Aorta (tissue), 5 donors: Measurements from ENCODE around the gene FRYL. TPM values are rescaled to one million over a fixed set of nuclear protein-coding genes. Genes with fewer than 3 reads are reported as not detected.
"Not testable (repeated sequence)": the region's sequence is repeated elsewhere in the genome, so short reads cannot be mapped to it uniquely, and the experiment has no call there.

ENCODE experiments used
- ATAC-seq: fragments of 200-7000 bp; cut with Tn5 transposase; one replicate; pipeline ENCODE4 v1.9.1; 2022; ENCODE audit warnings: moderate library complexity; ENCODE audit not compliant: low FRiP score
- DNase-seq, 2 donors: peaks; one replicate each; pipeline ENCODE4 v3.0.0-alpha.2; 2020
- H3K27ac ChIP-seq, 2 donors: one replicate each; pipeline ENCODE4 v1.5.1; 2013; ENCODE audit warnings: low read length in 2 of 2, mild to moderate bottlenecking in 2 of 2, moderate library complexity in 2 of 2, control low read depth in 1 of 2, inconsistent platforms in 1 of 2, low read depth in 1 of 2
- H3K27me3 ChIP-seq, 2 donors: one replicate each; pipeline ENCODE4 v1.6.1; 2013; ENCODE audit warnings: control low read depth in 1 of 2, low read length in 1 of 2, mild to moderate bottlenecking in 1 of 2, moderate library complexity in 1 of 2; ENCODE audit not compliant: insufficient read depth in 2 of 2, control insufficient read depth in 1 of 2
- H3K36me3 ChIP-seq, 2 donors: one replicate each; pipeline ENCODE4 v1.6.1; 2013; ENCODE audit warnings: control low read depth in 1 of 2, low read length in 1 of 2, mild to moderate bottlenecking in 1 of 2; ENCODE audit not compliant: insufficient read depth in 2 of 2, control insufficient read depth in 1 of 2
- H3K4me1 ChIP-seq, 2 donors: one replicate each; pipeline ENCODE4 v1.6.1; 2013; ENCODE audit warnings: low read length in 2 of 2, control low read depth in 1 of 2, mild to moderate bottlenecking in 1 of 2, moderate library complexity in 1 of 2; ENCODE audit not compliant: insufficient read depth in 2 of 2, control insufficient read depth in 1 of 2
- H3K4me3 ChIP-seq, 2 donors: one replicate each; pipeline ENCODE4 v1.5.1; 2013; ENCODE audit warnings: low read length in 2 of 2, control low read depth in 1 of 2, mild to moderate bottlenecking in 1 of 2
- H3K9me3 ChIP-seq: one replicate; pipeline ENCODE4 v1.6.1; 2013; ENCODE audit warnings: mild to moderate bottlenecking, low read length; ENCODE audit not compliant: control insufficient read depth
- WGBS, 2 donors: extraction: QIAGEN DNeasy Blood & Tissue Kit; methylation state at CpG; one replicate each; pipeline ENCODE4 v1.1.7; 2013; 5-methylcytosine and 5-hydroxymethylcytosine counted together
- intact Hi-C, 2 donors: fragments of 100-400 bp; cut with DNase I; formaldehyde crosslinking; loops; one replicate each; pipeline versions ENCODE4 v1.14.2 to v1.15.0; 2022
- long read RNA-seq, 2 donors: library from polyadenylated mRNA; unstranded; transcript quantifications; one replicate each; pipeline ENCODE4 v2.0.0, GENCODE V29; 2020 to 2021
- polyA plus RNA-seq, 2 donors: library from polyadenylated mRNA; stranded (reverse); fragments of 200-250 nt; gene quantifications; one replicate each; pipeline ENCODE4 v1.2.3, GENCODE V29; 2013
- total RNA-seq, 2 donors: library from RNA; stranded (reverse); fragmentation: NEBNext Ultra II Directional; extraction: Animal tissue kit (Norgen Biotek cat#: 25700); gene quantifications; one replicate each; pipeline ENCODE4 v1.2.1, GENCODE V29; 2021
- donor health status: healthy with polysubstance abuse.
- donor health status: Bipolar disorder and iron deficiency.
- donor health status: DM: no; HTN: no; CAD: no.
- donor health status: DM: no; HTN: no; CAD: no.
- donor health status: DM: yes; HTN: yes; CAD: no.

FRYL gene
- total RNA-seq: 100 to 1,000 TPM; 141 TPM
- polyA plus RNA-seq: 10 to 100 TPM; 12.8 to 30.8 TPM
- long read RNA-seq, donor 1, partial matches to known transcripts: 41 of 74 reads
- long read RNA-seq, donor 1, other reads (novel, unspliced or antisense): 32 of 74 reads
- long read RNA-seq, donor 2, partial matches to known transcripts: 12 of 33 reads
- long read RNA-seq, donor 2, other reads (novel, unspliced or antisense): 21 of 33 reads

DNA sequence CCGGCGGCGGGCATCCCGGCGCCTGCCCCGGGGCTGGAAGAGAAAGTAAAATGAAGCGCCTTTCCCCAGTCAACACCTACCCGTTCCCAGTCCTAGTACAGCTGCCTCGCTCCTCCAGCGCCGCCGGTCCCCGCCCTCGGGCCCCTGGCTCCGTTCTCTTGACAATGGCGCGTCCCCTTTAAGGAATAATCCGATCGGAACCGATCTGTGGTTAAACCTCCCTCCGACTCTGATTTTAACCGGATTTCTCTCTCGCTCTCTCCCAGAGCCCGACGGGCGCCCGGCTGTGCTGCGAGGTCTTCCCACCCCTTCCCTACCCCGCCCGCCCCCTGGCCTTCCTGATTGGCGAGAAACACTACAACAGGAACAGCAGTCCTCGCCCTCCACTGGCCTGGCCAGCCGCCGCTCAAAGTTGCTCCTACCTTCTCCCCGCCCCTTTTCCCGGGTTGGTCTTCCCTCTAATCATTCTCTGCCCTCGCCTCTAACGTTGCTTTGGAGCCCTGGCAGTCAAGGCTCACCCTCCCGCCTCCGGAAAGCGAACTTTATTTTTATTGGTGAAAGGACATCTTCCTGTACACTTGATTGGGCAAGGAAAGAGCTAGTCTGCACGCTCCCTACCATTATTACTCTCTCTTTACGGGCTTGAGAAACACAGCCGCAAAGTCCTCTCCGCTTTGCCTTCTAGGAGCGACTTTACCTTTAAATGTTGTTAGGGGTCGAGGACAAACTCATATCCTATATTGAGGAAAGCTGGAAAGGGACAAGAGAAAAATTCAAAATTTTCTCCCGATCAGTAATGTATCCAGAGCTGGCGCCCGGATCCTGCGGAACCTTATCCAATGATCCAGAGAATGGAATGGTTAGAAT is at the start of gene FRYL:
Gene FRYL, minus strand, starts transcription at position 282 of the 867 bp plus-strand sequence. CDS start 145,869 bp downstream, outside the sequence.
- 0% methylated on average over 51 of the region's 51 CpGs for WGBS, 2 donors
- Histone ChIP-seq H3K27me3 (no peaks in the 10 kb centered on the region), H3K4me1 (peaks cover 0 to 3% of the 10 kb centered on the region in 2 donors), H3K27ac (peak within 1 kb of the TSS; percentile 88 to 93), H3K4me3 (peak within 1 kb of the TSS; percentile 82 to 99), H3K36me3 (no peaks in the 10 kb centered on the region), H3K9me3 (no peaks in the 10 kb centered on the region)
- intact Hi-C loops: loop anchor here (2.0 to 10.0 kb wide), 6 partner anchors 21 to 198 kb away; partner anchors contain the start of genes OCIAD1 (in 2 of the 2) and OCIAD2 (in 1 of the 2)
- ATAC-seq (peak; percentile 97), DNase-seq (peak; percentile 100)

- Histone ChIP-seq H3K4me1 (peaks cover 0 to 3% of the 10 kb centered on the region in 2 donors), H3K27ac (no peak overlapping the region), H3K9me3 (no peaks in the 10 kb centered on the region), H3K4me3 (no peak overlapping the region), H3K36me3 (no peaks in the 10 kb centered on the region), H3K27me3 (no peaks in the 10 kb centered on the region)
- WGBS, 2 donors: 91 to 95% methylated on average over 5 of the region's 5 CpGs
- intact Hi-C loops: no loop called here
- ATAC-seq (no peak), DNase-seq (no peak)
Observed at GRCh38 chr4:48827622-48828021, 47.5 kb upstream of the FRYL start.

DNA sequence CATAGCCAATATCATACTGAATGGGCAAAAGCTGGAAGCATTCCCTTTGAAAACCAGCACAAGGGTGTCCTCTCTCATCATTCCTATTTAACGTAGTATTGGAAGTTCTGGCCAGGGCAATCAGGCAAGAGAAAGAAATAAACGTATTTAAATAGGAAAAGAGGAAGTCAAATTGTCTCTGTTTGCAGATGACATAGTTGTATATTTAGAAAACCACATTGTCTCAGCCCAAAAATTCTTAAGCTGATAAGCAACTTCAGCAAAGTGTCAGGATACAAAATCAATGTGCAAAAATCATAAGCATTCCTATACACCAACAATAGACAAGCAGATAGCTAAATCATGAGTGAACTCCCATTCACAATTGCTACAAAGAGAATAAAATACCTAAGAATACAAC is 41.4 kb upstream of the FRYL start:
- H3K9me3 ChIP-seq, H3K27me3 ChIP-seq, H3K4me1 ChIP-seq, DNase-seq, H3K4me3 ChIP-seq, H3K27ac ChIP-seq, intact Hi-C loops, ATAC-seq, H3K36me3 ChIP-seq: not testable (repeated sequence)
- WGBS, 2 donors: 69 to 79% methylated on average over 2 of the region's 2 CpGs

- Histone ChIP-seq H3K27ac (no peak overlapping the region), H3K36me3 (no peaks in the 10 kb centered on the region), H3K27me3 (no peaks in the 10 kb centered on the region), H3K4me1 (no peaks in the 10 kb centered on the region), H3K9me3 (no peaks in the 10 kb centered on the region), H3K4me3 (no peak overlapping the region)
- intact Hi-C loops: no loop called here
- DNase-seq: no peak
- 84 to 89% methylated on average over 6 of the region's 6 CpGs for WGBS, 2 donors
- ATAC-seq: no peak
Observed at GRCh38 chr4:48816971-48817370, 36.9 kb upstream of the FRYL start.

- H3K9me3 ChIP-seq, ATAC-seq, DNase-seq, H3K27ac ChIP-seq, intact Hi-C loops, H3K4me1 ChIP-seq, H3K36me3 ChIP-seq, H3K27me3 ChIP-seq, H3K4me3 ChIP-seq: not testable (repeated sequence)
- WGBS, 2 donors: 77 to 80% methylated on average over 7 of the region's 7 CpGs
Observed at GRCh38 chr4:48816297-48816696, 36.2 kb upstream of the FRYL start.

GRCh38 chr4:48815483-48815882 is 35.4 kb upstream of the FRYL start:
- H3K27me3 ChIP-seq: no peaks in the 10 kb centered on the region
- no peak for ATAC-seq
- WGBS, 2 donors: 68 to 69% methylated on average over 2 of the region's 2 CpGs
- DNase-seq: no peak
- H3K36me3 ChIP-seq: no peaks in the 10 kb centered on the region
- intact Hi-C loops: no loop called here
- H3K4me3 ChIP-seq: no peak overlapping the region
- no peaks in the 10 kb centered on the region for H3K4me1 ChIP-seq
- H3K9me3 ChIP-seq: no peaks in the 10 kb centered on the region
- no peak overlapping the region for H3K27ac ChIP-seq

DNA sequence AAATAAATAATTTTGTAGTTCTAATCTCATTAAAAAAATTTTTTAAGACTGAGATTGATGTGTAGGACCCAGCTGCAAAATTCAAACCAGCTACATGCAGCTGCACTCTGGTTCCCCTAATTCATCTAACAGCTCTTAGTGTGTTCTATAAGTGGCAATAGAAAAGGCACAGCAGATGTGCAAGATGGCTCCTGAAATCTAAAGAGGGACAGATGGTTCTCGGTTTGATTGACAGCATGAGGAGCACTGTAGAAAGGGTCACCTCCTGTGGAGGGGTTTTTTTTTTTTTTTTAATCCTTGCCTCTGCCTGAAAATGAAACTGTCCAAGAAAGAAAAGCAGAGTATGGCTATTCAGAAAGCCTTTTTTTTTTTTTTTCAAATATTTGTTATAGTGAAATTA is 33.9 kb upstream of the FRYL start:
- no peaks in the 10 kb centered on the region for H3K36me3 ChIP-seq
- DNase-seq: no peak
- no peaks in the 10 kb centered on the region for H3K4me1 ChIP-seq
- 62 to 75% methylated on average over 1 of the region's 1 CpG for WGBS, 2 donors
- no peak overlapping the region for H3K27ac ChIP-seq
- no peak overlapping the region for H3K4me3 ChIP-seq
- no peaks in the 10 kb centered on the region for H3K9me3 ChIP-seq
- ATAC-seq: no peak
- intact Hi-C loops: no loop called here
- H3K27me3 ChIP-seq: no peaks in the 10 kb centered on the region

DNA sequence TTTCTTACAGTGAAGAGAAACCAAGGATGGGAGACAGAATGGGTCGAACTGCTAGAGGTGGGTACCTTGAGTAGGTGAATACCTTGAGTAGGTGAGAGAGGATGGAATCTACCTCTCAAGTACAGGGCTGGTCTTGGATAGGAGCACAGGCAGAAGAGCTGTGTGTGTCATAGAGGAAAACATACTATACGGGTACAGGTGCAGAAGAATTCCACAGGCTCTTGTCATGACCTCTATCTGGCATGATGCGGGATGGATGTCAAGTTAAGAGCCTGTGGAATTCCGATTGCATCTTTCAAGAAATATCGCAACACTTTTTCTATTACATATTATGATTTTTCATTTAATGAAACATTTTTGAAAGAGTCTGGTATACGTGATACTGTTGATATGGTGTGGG is 32.8 kb upstream of the FRYL start:
- DNase-seq (no peak), ATAC-seq (no peak)
- no peak overlapping the region for H3K27ac ChIP-seq
- H3K9me3 ChIP-seq: no peaks in the 10 kb centered on the region
- WGBS, 2 donors: 77% methylated on average over 6 of the region's 6 CpGs
- intact Hi-C loops: no loop called here
- H3K36me3 ChIP-seq: no peaks in the 10 kb centered on the region
- H3K27me3 ChIP-seq: no peaks in the 10 kb centered on the region
- no peak overlapping the region for H3K4me3 ChIP-seq
- no peaks in the 10 kb centered on the region for H3K4me1 ChIP-seq
